GM21737 (cell line): ENCODE data around the gene CCL25.

ENCODE experiments used
- ATAC-seq: cut with Tn5 transposase; IDR thresholded peaks from one replicate; pipeline ENCODE4 v1.9.1; 2021; ENCODE audit warnings: mild to moderate bottlenecking, moderate library complexity; ENCODE audit not compliant: unreplicated experiment

The CCL25 gene

GRCh38 chr19:8109455-8109854 lies 56.9 kb downstream of the CCL25 start:
- no peak for ATAC-seq

GRCh38 chr19:8109890-8110662 lies 57.5 kb downstream of the CCL25 start:
- no peak for ATAC-seq

DNA sequence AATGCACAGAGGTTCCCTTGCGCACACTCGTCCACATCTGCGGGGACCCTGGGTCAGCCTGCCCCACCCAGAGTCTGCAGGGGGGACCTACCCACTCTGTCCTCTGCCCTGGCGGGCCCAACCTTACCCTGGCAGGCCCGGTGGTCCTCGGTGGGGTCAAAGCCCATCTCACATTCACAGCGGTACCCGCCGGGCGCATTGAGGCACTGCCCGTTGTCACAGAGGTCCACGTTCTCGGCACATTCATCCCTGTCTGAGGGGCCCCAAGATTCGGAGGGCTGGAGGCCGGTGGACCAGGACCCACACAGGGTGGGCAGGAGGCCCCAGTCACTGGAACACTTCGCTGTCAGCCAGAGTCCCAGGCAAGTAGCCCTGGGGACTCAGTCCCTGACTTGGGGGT lies 58.4 kb downstream of the CCL25 start:
- no peak for ATAC-seq

GRCh38 chr19:8111376-8111775 lies 58.8 kb downstream of the CCL25 start:
- no peak for ATAC-seq
